ENCODE measurements around the gene SERPINA5.

- no peak for TF ChIP-seq CTCF (IDR thresholded peaks at IDR 0.05)
- no peak for TF ChIP-seq POLR2A (IDR thresholded peaks at IDR 0.05)
These were observed 51.0 kb downstream of the SERPINA5 start for GRCh38 chr14:94632305-94632590.

Data from right lobe of liver (tissue), 4 donors.